Breast epithelium (tissue), 3 donors: ENCODE data around the gene LIME1.

Experiments used
- CTCF ChIP-seq, 3 donors: fragments of 450-650 bp; IDR thresholded peaks; one replicate each; pipeline ENCODE4 v1.5.1; 2016 to 2017; ENCODE audit warnings: antibody characterized with exemption in 3 of 3, mild to moderate bottlenecking in 3 of 3, moderate library complexity in 3 of 3
- POLR2A ChIP-seq: fragments of 450-650 bp; IDR thresholded peaks from one replicate; pipeline ENCODE4 v1.6.1; 2016; ENCODE audit warnings: antibody characterized with exemption, mild to moderate bottlenecking, moderate library complexity
- POLR2AphosphoS5 ChIP-seq, 3 donors: sonication (generic); formaldehyde crosslinking; IDR thresholded peaks; one replicate each; pipeline ENCODE4 v1.6.1; 2017; ENCODE audit warnings: antibody characterized with exemption in 3 of 3

DNA sequence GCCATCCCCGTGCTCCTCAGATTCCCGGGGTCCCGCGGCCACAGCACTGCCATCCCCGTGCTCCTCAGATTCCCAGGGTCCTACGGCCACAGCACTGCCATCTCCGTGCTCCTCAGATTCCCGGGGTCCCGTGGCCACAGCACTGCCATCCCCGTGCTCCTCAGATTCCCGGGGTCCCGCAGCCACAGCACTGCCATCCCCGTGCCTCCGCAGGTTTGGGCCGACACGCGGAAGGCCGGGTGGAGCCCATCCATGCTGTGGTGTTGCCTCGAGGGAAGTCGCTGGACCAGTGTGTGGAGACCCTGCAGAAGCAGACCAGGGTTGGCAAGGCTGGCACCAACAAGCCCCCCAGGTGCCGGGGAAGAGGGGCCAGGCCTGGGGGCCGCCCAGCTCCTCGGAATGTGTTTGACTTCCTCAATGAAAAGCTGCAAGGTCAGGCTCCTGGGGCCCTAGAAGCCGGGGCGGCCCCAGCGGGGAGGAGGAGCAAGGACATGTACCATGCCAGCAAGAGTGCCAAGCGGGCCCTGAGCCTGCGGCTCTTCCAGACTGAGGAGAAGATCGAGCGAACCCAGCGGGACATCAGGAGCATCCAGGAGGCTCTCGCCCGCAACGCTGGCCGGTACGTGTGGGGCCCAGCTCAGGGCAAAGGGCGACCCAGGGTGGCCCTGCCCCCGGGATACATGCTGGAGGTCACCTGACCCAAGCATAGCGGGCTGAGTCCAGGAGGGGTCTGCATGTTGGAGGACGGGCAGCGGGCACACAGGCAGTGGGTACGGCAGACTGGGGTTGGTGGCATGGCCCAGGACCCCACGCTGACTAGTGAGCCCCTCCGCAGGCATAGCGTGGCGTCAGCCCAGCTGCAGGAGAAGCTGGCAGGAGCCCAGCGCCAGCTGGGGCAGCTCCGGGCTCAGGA lies 1.3 kb upstream of the LIME1 start:
- TF ChIP-seq CTCF (IDR thresholded peaks at IDR 0.05): no peak
- no peak for TF ChIP-seq POLR2AphosphoS5 (IDR thresholded peaks at IDR 0.05)
- no peak for TF ChIP-seq POLR2A
